Body of pancreas (tissue), 4 donors: ENCODE results near the gene CCDC83. TPM values are rescaled to one million over a fixed set of nuclear protein-coding genes. Genes with fewer than 3 reads are reported as not detected.
"Not testable (repeated sequence)": the region's sequence is repeated elsewhere in the genome, so short reads cannot be mapped to it uniquely, and the experiment has no call there.

ENCODE experiments used
- ATAC-seq: fragments of 150-250 bp; one replicate; pipeline ENCODE4 v1.9.1; 2016
- DNase-seq, 4 donors: peaks; one replicate each; pipeline ENCODE4 v3.0.0-alpha.2; 2019
- H3K27ac ChIP-seq, 4 donors: fragments of 200-600 bp; sonication (generic); 1 replicate in 3 of 4; 2 replicates in 1 of 4; pipeline versions ENCODE4 v1.5.1 to v1.6.1; 2016 to 2019; ENCODE audit warnings: mild to moderate bottlenecking in 1 of 4, mixed read lengths in 1 of 4, moderate library complexity in 1 of 4
- H3K27me3 ChIP-seq, 2 donors: fragments of 200-600 bp; sonication (generic); one replicate each; pipeline ENCODE4 v1.6.0; 2016; ENCODE audit warnings: mild to moderate bottlenecking in 1 of 2
- H3K36me3 ChIP-seq, 2 donors: fragments of 200-600 bp; sonication (generic); replicated peaks in 1 of 2; 2 replicates each; pipeline ENCODE4 v1.5.1; 2016; ENCODE audit warnings: low read depth in 2 of 2; ENCODE audit not compliant: insufficient read depth in 1 of 2
- H3K4me1 ChIP-seq: fragments of 200-600 bp; sonication (generic); one replicate; pipeline ENCODE4 v1.6.0; 2016
- H3K4me3 ChIP-seq, 2 donors: fragments of 200-600 bp; sonication (generic); 1 replicate in 1 of 2; 2 replicates in 1 of 2; pipeline ENCODE4 v1.5.1; 2016 to 2019
- H3K9me3 ChIP-seq, 3 donors: fragments of 200-600 bp; sonication (generic); 1 replicate in 2 of 3; 2 replicates in 1 of 3; pipeline ENCODE4 v1.5.1; 2016
- CTCF ChIP-seq, 7 experiments: fragments of 450-650 bp in 4 of 7; fragments of 200-600 bp in 3 of 7; sonication (generic) in 3 of 7; IDR thresholded peaks; one replicate each; pipeline ENCODE4 v1.5.1; 2016 to 2019; ENCODE audit warnings: antibody characterized with exemption in 7 of 7
- POLR2A ChIP-seq, 3 donors: fragments of 450-650 bp; IDR thresholded peaks; one replicate each; pipeline ENCODE4 v1.6.1; 2016; ENCODE audit warnings: antibody characterized with exemption in 3 of 3, mild to moderate bottlenecking in 2 of 3
- WGBS, 2 donors: methylation state at CpG; one replicate each; pipeline ENCODE4 v1.1.5; 2017; 5-methylcytosine and 5-hydroxymethylcytosine counted together
- intact Hi-C: fragments of 100-400 bp; cut with DNase I; formaldehyde crosslinking; loops from one replicate; pipeline ENCODE4 v1.15.1; 2023
- total RNA-seq, 2 donors: library from RNA; depleted of rRNA; stranded (reverse); fragments of >200 nt; gene quantifications; one replicate each; pipeline ENCODE4 v1.1.0, GENCODE V29; 2016

CCDC83 gene
- total RNA-seq, 2 donors from 2014 or later: not detected

GRCh38 chr11:85829172-85829571 lies 26.0 kb upstream of the CCDC83 start:
- intact Hi-C loops: no loop called here
- no peak for DNase-seq
- Histone ChIP-seq H3K4me1 (peaks cover 7% of the 10 kb centered on the region), H3K27me3 (no peaks in the 10 kb centered on the region), H3K9me3 (no peaks in the 10 kb centered on the region), H3K27ac (no peak overlapping the region), H3K36me3 (no peaks in the 10 kb centered on the region), H3K4me3 (no peak overlapping the region)
- ATAC-seq: no peak
- TF ChIP-seq CTCF (IDR thresholded peaks at IDR 0.05): no peak
- no peak for TF ChIP-seq POLR2A (IDR thresholded peaks at IDR 0.05)
- WGBS, 2 donors: 96 to 97% methylated on average over 2 of the region's 2 CpGs

GRCh38 chr11:85831050-85831449 lies 24.1 kb upstream of the CCDC83 start:
- intact Hi-C loops: no loop called here
- no peaks in the 10 kb centered on the region for H3K9me3 ChIP-seq
- no peaks in the 10 kb centered on the region for H3K27me3 ChIP-seq
- TF ChIP-seq CTCF (IDR thresholded peaks at IDR 0.05): no peak
- TF ChIP-seq POLR2A (IDR thresholded peaks at IDR 0.05): no peak
- no peak for ATAC-seq
- no peaks in the 10 kb centered on the region for H3K36me3 ChIP-seq
- H3K4me3 ChIP-seq: no peak overlapping the region
- peaks cover 7% of the 10 kb centered on the region for H3K4me1 ChIP-seq
- DNase-seq: no peak
- no peak overlapping the region for H3K27ac ChIP-seq

- no peak for ATAC-seq
- Histone ChIP-seq H3K27me3 (no peaks in the 10 kb centered on the region), H3K36me3 (no peaks in the 10 kb centered on the region), H3K27ac (no peak overlapping the region), H3K4me3 (no peak overlapping the region), H3K4me1 (no peaks in the 10 kb centered on the region), H3K9me3 (no peaks in the 10 kb centered on the region)
- TF ChIP-seq POLR2A (IDR thresholded peaks at IDR 0.05) (no peak), CTCF (IDR thresholded peaks at IDR 0.05) (no peak)
- intact Hi-C loops: no loop called here
- DNase-seq: no peak
- WGBS, 2 donors: 86 to 98% methylated on average over 1 of the region's 1 CpG
These were observed 19.9 kb upstream of the CCDC83 start for GRCh38 chr11:85835263-85835662.

- DNase-seq: no peak
- Histone ChIP-seq H3K4me3 (no peak overlapping the region), H3K9me3 (no peaks in the 10 kb centered on the region), H3K36me3 (no peaks in the 10 kb centered on the region), H3K4me1 (no peaks in the 10 kb centered on the region), H3K27me3 (no peaks in the 10 kb centered on the region), H3K27ac (no peak overlapping the region)
- TF ChIP-seq CTCF (IDR thresholded peaks at IDR 0.05): no peak
- TF ChIP-seq POLR2A (IDR thresholded peaks at IDR 0.05): no peak
- intact Hi-C loops: no loop called here
- 58 to 70% methylated on average over 3 of the region's 3 CpGs for WGBS, 2 donors
- ATAC-seq: no peak
These were observed 19.5 kb upstream of the CCDC83 start for GRCh38 chr11:85835729-85836128.

- intact Hi-C loops, DNase-seq, ATAC-seq, H3K4me3 ChIP-seq, H3K27me3 ChIP-seq, H3K9me3 ChIP-seq, H3K27ac ChIP-seq, H3K36me3 ChIP-seq: not testable (repeated sequence)
- H3K4me1 ChIP-seq: peaks cover 13% of the 10 kb centered on the region
These were observed 14.3 kb upstream of the CCDC83 start for GRCh38 chr11:85840932-85841331.
